GM19193 (cell line): ENCODE data around the gene ZNF660.

Experiments used
- POLR2A ChIP-seq: IDR thresholded peaks from 4 replicates; pipeline ENCODE4 v1.6.1; 2011; ENCODE audit not compliant: insufficient read depth, insufficient read length; ENCODE audit errors: extremely low read depth

The ZNF660 gene

GRCh38 chr3:44628716-44629115 is 44.0 kb downstream of the ZNF660 start:
- no peak for TF ChIP-seq POLR2A

DNA sequence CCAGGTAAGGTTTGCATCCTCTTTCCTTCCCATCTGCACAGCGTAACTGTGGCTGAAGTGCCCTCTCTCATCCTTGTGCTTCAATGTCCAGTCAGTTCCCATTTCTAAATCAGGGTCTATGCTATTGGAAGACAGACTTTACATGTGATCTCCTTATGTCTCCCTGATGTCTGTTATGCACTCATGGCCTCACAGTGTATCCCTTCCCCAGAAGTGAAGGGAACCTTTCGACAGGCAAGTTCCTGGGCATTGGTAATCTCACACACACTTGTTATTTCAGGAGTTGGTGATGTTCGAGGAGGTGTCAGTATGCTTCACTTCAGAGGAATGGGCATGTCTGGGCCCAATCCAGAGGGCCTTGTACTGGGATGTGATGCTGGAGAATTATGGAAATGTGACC is 47.4 kb downstream of the ZNF660 start:
- TF ChIP-seq POLR2A: no peak

- no peak for TF ChIP-seq POLR2A
Measured at GRCh38 chr3:44642337-44642736, 57.6 kb downstream of the ZNF660 start.

GRCh38 chr3:44643024-44643423 is 58.3 kb downstream of the ZNF660 start:
- no peak for TF ChIP-seq POLR2A

DNA sequence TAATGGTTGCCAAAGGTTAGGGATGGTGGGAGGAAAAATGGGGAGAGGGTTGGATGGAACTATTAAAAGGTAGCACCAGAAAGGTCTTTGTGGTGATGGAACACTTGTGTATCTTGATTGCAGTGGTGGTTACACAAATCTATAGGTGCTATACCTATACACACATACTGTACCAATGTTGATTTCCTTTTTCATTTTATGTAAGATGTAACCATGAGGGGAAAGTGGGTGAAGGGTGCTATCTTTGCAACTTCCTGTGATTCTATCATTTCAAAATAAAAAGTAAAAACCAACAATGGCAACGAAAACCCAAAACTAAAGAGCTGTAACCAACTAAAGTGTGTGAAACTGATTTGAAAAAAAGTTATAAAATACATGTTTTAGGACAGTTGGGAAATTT is 63.0 kb downstream of the ZNF660 start:
- TF ChIP-seq POLR2A: no peak

DNA sequence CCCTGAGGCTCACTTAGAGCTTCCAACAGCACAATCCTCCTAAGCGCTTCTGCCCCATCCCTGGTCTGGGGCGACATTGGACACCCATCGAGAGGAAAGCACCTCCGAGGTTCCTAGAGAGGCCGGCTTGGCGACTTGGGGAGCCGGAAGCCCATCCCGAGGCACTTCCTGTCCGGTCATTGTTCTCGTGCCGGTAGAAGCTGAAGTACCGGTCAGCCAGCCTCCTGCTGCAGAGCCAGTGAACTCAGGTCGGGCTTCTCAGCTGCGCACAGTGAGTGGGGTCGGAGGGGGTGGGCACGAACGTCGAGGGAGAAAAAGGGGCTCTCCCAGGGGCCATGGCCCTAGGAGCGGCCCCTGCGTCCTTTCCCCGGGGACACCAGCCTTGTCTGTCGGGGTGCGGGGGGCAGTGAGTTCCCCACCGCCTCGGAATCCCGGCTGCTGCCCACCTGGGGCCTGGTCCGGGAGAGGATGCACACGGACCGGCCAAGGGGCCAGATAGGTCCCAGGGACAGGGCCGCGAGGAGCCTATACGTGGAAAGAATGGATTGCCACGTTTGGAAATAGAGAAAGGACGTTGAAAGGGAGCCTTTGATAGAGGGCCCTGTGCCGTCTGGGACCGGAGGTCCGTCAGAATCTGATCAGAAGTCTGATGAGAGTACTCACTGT is 63.9 kb downstream of the ZNF660 start, which contains the start of gene ZNF35:
Gene ZNF35 (plus strand): TSS at position 169 of the 666 bp plus-strand sequence. CDS start 2,336 bp downstream, outside the sequence.
- peak; percentile 84 for TF ChIP-seq POLR2A
